MCF 10A (cell line): Measurements from ENCODE around the gene RXRB. TPM values are rescaled to one million over a fixed set of nuclear protein-coding genes. Genes with fewer than 3 reads are reported as not detected.

Experiments
- BruUV-seq: library from RNA; stranded (reverse); fragments of 400-500 nt; replicated peaks from 2 replicates; lab custom pipeline; 2021; lab: Mats Ljungman, UMichigan
- CTCF ChIA-PET: fragments of 300-600 bp; sonication (Branson Sonifier 250); formaldehyde crosslinking; extraction: SDS; loops from one replicate; lab custom pipeline; 2021; ENCODE audit warnings: antibody characterized with exemption, inconsistent platforms; lab: Yijun Ruan, JAX
- POLR2A ChIA-PET: fragments of 300-600, 350-650 bp; sonication (Branson Sonifier 250); formaldehyde crosslinking; extraction: SDS; loops from one replicate; lab custom pipeline; 2020; ENCODE audit warnings: antibody characterized with exemption, inconsistent platforms; lab: Yijun Ruan, JAX
- DNase-seq: peaks from one replicate; pipeline ENCODE4 v3.0.0-alpha.2; 2018; ENCODE audit not compliant: unreplicated experiment
- H3K27ac Mint-ChIP-seq: one replicate; pipeline ENCODE4 v1.8.0; 2022; ENCODE audit warnings: mild to moderate bottlenecking, low read depth, mixed read lengths; ENCODE audit not compliant: unreplicated experiment
- H3K27me3 Mint-ChIP-seq: one replicate; pipeline ENCODE4 v1.8.0; 2022; ENCODE audit warnings: mixed read lengths; ENCODE audit not compliant: insufficient read depth, unreplicated experiment
- H3K36me3 Mint-ChIP-seq: one replicate; pipeline ENCODE4 v1.8.0; 2022; ENCODE audit warnings: mild to moderate bottlenecking, moderate library complexity, mixed read lengths; ENCODE audit not compliant: insufficient read depth, unreplicated experiment
- H3K4me1 Mint-ChIP-seq: one replicate; pipeline ENCODE4 v1.8.0; 2022; ENCODE audit warnings: mixed read lengths; ENCODE audit not compliant: insufficient read depth, unreplicated experiment
- H3K4me3 Mint-ChIP-seq: one replicate; pipeline ENCODE4 v1.8.0; 2022; ENCODE audit warnings: mild to moderate bottlenecking, moderate library complexity, mixed read lengths; ENCODE audit not compliant: unreplicated experiment
- H3K9me3 Mint-ChIP-seq: one replicate; pipeline ENCODE4 v1.8.0; 2022; ENCODE audit warnings: mixed read lengths; ENCODE audit not compliant: unreplicated experiment
- intact Hi-C: fragments of 100-400 bp; cut with micrococcal nuclease; formaldehyde crosslinking; loops from 2 replicates; pipeline ENCODE4 v1.14.1; 2022
- total RNA-seq: library from RNA; stranded (reverse); gene quantifications from 2 replicates; pipeline ENCODE4 v1.2.3, GENCODE V29; 2022
- TF ChIP-seq, protein P1 (sequence below): fragments of 200-600 bp; IDR thresholded peaks from one replicate; pipeline ENCODE4 v1.8.0; 2022; ENCODE audit warnings: antibody characterized with exemption, mild to moderate bottlenecking; ENCODE audit not compliant: unreplicated experiment

RXRB gene
- total RNA-seq, 1 experiment from 2014 or later = 35.1 TPM

DNA sequence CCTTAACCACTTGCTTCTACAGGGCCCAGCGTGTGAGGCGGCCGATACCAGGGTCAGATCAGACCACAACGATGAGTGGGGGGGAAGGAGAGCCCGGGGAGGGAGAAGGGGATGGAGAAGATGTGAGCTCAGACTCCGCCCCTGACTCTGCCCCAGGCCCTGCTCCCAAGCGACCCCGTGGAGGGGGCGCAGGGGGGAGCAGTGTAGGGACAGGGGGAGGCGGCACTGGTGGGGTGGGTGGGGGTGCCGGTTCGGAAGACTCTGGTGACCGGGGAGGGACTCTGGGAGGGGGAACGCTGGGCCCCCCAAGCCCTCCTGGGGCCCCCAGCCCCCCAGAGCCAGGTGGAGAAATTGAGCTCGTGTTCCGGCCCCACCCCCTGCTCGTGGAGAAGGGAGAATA is 10.7 kb upstream of the RXRB start:
- intact Hi-C loops = no loop called here
- BruUV-seq = no TSS peak
- Mint-ChIP-seq H3K27ac (no peak overlapping the region), H3K4me1 (peaks cover 35% of the 10 kb centered on the region), H3K4me3 (no peak overlapping the region), H3K27me3 (peaks cover 40% of the 10 kb centered on the region), H3K36me3 (peaks cover 14% of the 10 kb centered on the region), H3K9me3 (no peaks in the 10 kb centered on the region)
- DNase-seq = no peak
- TF ChIP-seq, protein P1, sequence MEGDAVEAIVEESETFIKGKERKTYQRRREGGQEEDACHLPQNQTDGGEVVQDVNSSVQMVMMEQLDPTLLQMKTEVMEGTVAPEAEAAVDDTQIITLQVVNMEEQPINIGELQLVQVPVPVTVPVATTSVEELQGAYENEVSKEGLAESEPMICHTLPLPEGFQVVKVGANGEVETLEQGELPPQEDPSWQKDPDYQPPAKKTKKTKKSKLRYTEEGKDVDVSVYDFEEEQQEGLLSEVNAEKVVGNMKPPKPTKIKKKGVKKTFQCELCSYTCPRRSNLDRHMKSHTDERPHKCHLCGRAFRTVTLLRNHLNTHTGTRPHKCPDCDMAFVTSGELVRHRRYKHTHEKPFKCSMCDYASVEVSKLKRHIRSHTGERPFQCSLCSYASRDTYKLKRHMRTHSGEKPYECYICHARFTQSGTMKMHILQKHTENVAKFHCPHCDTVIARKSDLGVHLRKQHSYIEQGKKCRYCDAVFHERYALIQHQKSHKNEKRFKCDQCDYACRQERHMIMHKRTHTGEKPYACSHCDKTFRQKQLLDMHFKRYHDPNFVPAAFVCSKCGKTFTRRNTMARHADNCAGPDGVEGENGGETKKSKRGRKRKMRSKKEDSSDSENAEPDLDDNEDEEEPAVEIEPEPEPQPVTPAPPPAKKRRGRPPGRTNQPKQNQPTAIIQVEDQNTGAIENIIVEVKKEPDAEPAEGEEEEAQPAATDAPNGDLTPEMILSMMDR = no peak
- CTCF ChIA-PET = no interaction called here
- POLR2A ChIA-PET = no interaction called here

DNA sequence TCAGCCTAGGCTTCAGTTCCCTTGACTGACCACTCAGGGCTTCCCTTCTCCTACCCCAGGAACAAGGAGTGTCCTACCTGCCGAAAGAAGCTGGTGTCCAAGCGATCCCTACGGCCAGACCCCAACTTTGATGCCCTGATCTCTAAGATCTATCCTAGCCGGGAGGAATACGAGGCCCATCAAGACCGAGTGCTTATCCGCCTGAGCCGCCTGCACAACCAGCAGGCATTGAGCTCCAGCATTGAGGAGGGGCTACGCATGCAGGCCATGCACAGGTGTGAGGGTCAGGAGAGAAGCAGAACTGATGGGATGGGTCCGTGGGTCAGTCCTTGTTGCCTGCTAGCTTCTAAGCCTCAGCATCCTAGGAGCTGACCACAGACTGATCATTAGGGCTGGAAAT is 9.4 kb upstream of the RXRB start:
- H3K4me1 Mint-ChIP-seq = peaks cover 48% of the 10 kb centered on the region
- peak overlapping the region; percentile 94 for H3K27ac Mint-ChIP-seq
- H3K4me3 Mint-ChIP-seq = peak overlapping the region; percentile 87
- H3K9me3 Mint-ChIP-seq = no peaks in the 10 kb centered on the region
- BruUV-seq = no TSS peak
- intact Hi-C loops = loop anchor here (2.0 kb wide), 1 partner anchor 39 kb away; no protein-coding TSS in a partner anchor
- peaks cover 27% of the 10 kb centered on the region for H3K27me3 Mint-ChIP-seq
- TF ChIP-seq, protein P1 = no peak
- no peak for DNase-seq
- H3K36me3 Mint-ChIP-seq = peaks cover 14% of the 10 kb centered on the region
- POLR2A ChIA-PET = interaction anchor here (1.6 to 3.7 kb wide), 2 partner anchors 9 to 39 kb away, joined by 11 to 73 read pairs; no protein-coding TSS in a partner anchor
- CTCF ChIA-PET = interaction anchor here (0.7 to 1.5 kb wide), 3 partner anchors 12 to 90 kb away, joined by 3 to 5 read pairs (median 3); no protein-coding TSS in a partner anchor

DNA sequence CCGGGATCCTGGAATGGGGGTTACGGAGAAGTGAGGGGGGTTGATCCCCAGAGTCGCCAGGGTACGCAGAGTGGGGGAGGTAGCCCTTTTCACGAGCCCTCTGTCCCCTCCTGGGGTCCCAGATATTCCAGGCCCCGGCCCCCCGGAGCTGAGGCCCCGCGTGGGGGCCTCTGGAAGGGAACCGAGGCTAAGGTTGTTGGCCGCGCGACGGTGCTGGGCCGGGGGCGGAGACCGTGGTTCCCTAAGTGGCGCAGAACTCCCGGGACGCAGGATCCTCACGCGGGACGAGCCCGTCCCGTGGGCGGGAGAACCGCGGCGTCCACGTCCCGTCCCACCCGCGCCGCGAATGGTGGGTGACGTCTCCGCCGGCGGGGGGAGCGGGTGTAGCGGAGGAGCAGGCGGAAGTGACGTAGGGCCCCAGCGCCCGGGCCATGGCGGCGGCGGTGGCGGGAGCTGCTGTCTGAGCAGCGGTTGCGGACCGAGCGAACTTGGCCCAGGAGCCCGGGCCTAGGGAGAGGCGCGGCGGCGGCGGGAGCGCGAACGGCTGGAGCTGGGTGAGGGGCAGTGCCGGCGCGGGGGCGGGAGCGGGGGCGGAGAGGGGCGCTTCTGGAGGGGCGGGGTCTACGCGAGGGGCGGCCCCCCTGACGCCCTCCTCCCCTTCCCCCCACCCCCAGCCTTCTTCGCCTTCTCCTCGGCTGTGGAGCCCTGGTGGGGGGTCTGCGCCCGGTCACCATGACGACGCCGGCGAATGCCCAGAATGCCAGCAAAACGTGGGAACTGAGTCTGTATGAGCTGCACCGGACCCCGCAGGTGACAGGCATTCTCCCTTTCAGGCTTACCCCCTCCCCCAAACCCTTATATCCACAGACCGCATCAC is 7.9 kb upstream of the RXRB start, which contains the start of gene RING1:
TSS of gene RING1 (plus strand) at position 410 of the 877 bp plus-strand sequence. CDS start at position 733, 323 bp downstream.
- intact Hi-C loops = loop anchor here (2.0 kb wide), 1 partner anchor 40 kb away; no protein-coding TSS in a partner anchor
- no TSS peak for BruUV-seq
- H3K36me3 Mint-ChIP-seq = peaks cover 16% of the 10 kb centered on the region
- ChIA-PET CTCF (interaction anchor here (0.6 to 1.5 kb wide), 8 partner anchors 10 to 1654 kb away, joined by 3 to 5 read pairs (median 3); no protein-coding TSS in a partner anchor), POLR2A (interaction anchor here (0.6 to 3.7 kb wide), 26 partner anchors 9 to 1013 kb away, joined by 3 to 73 read pairs (median 4); partner anchors contain the start of genes B3GALT4, RPS18, VPS52 and ZBTB22)
- H3K27me3 Mint-ChIP-seq = peaks cover 12% of the 10 kb centered on the region
- H3K9me3 Mint-ChIP-seq = no peaks in the 10 kb centered on the region
- H3K27ac Mint-ChIP-seq = peak within 1 kb of the TSS; percentile 94
- H3K4me3 Mint-ChIP-seq = peak within 1 kb of the TSS; percentile 87
- TF ChIP-seq, protein P1 = no peak
- H3K4me1 Mint-ChIP-seq = peaks cover 50% of the 10 kb centered on the region
- peak; percentile 52 for DNase-seq
